ENCODE data around the gene ZEB2. TPM values are rescaled to one million over a fixed set of nuclear protein-coding genes. Genes with fewer than 3 reads are reported as not detected.

Gene ZEB2
- total and polyA plus RNA-seq, 2 of the 8 experiments (the other 6 are each of a cell fraction or from before 2014, with no cell fraction given): 0.38 TPM; not detected in 1

DNA sequence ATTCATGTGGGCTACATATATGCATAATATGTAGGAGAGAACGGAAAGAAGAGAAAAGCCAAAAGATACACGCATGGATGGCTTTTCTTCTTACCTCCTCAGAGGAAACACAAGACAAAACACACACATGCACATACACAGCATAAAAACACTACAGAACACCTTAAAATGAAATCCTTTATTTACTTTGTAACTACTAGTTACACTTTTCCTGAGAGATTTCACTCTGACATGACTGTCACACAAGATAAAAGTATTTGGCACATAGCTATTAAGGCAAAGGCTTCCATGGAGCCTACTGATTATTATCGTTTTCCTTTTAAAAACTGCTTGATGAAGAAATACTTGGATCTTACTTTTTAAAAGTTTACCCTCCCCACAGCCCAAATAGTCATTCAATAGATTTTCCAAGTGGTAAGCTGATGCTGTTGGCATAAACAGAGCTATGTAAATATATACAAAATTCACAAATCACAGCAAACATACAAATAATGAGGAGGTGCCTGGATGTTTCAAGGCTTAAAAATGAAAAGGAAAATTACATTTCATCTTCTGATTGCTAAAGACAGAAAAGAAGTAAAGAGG is 8.6 kb downstream of the ZEB2 start:
- Histone ChIP-seq H3K4me2 (ENCODE audit: insufficient read depth in 1 of 2, low read depth in 2 of 2, low read length in 2 of 2) (peak overlapping the region; percentile 68 to 79; a peak in 3 of 4 replicates), H3K27ac (ENCODE audit: low read depth, low read length) (no peak overlapping the region), H3K9me3 (ENCODE audit: insufficient read depth in 2 of 2, low read depth in 1 of 2, low read length in 1 of 2) (no peaks in the 10 kb centered on the region), H4K20me1 (replicated peaks in 1 of 2; ENCODE audit: control insufficient read depth in 1 of 2, insufficient read depth in 2 of 2, low read length in 2 of 2) (peaks cover 0 to 2% of the 10 kb centered on the region in 2 experiments), H3K4ac (replicated peaks; ENCODE audit: insufficient read length, low read depth, low read length) (no peak overlapping the region), H3K4me1 (replicated peaks in 1 of 4; ENCODE audit: control insufficient read depth in 3 of 4, insufficient read depth in 4 of 4, low read length in 3 of 4) (peaks cover 13 to 49% (median 31%) of the 10 kb centered on the region in 4 experiments; a peak in 6 of 7 replicates), H4K91ac (replicated peaks; ENCODE audit: insufficient read length, low read length) (no peak overlapping the region), H2AFZ (ENCODE audit: low read length) (no peak overlapping the region), H3K27me3 (replicated peaks in 1 of 4; ENCODE audit: control insufficient read depth in 3 of 4, extremely low read depth in 1 of 4, insufficient read depth in 3 of 4, low read length in 3 of 4) (peaks cover 33 to 65% (median 62%) of the 10 kb centered on the region in 4 experiments), H3K4me3 (ENCODE audit: extremely low read depth in 1 of 4, insufficient read depth in 2 of 4, low read depth in 3 of 4, low read length in 4 of 4) (peak overlapping the region in 1 of 4 experiments; percentile 45; a peak in 2 of 8 replicates), H3K56ac (replicated peaks; ENCODE audit: insufficient read length, low read depth, low read length) (no peak overlapping the region), H3K23ac (ENCODE audit: insufficient read length) (no peak overlapping the region), H2BK20ac (ENCODE audit: low read length) (no peak overlapping the region; the same call in 1 of the 2 replicates), H3K9ac (replicated peaks in 1 of 4; ENCODE audit: extremely low read depth in 1 of 4, low read depth in 3 of 4, low read length in 3 of 4) (no peak overlapping the region), H4K5ac (ENCODE audit: insufficient read length, low read depth, low read length) (no peak overlapping the region), H4K8ac (ENCODE audit: extremely low read depth, insufficient read depth, low read length) (no peak overlapping the region), H2AK5ac (ENCODE audit: low read depth, low read length) (no peak overlapping the region), H2BK5ac (ENCODE audit: low read depth, low read length) (no peak overlapping the region), H3K79me2 (ENCODE audit: control insufficient read depth in 1 of 2, insufficient read depth in 2 of 2, low read length in 2 of 2) (no peaks in the 10 kb centered on the region), H3K14ac (ENCODE audit: insufficient read length) (no peak overlapping the region), H3K23me2 (ENCODE audit: low read depth, low read length) (peaks cover 5% of the 10 kb centered on the region), H2BK12ac (ENCODE audit: low read depth, low read length) (peak overlapping the region; percentile 10; the same call in 1 of the 2 replicates), H2BK120ac (replicated peaks; ENCODE audit: low read depth, low read length) (no peak overlapping the region), H3K79me1 (ENCODE audit: low read depth, low read length) (no peaks in the 10 kb centered on the region), H2BK15ac (ENCODE audit: low read length) (no peak overlapping the region), H3K18ac (ENCODE audit: extremely low read depth, low read length) (no peak overlapping the region), H3K36me3 (ENCODE audit: control insufficient read depth in 2 of 4, insufficient read depth in 4 of 4, low read length in 3 of 4) (no peaks in the 10 kb centered on the region)
- TF ChIP-seq KDM4A (IDR thresholded peaks at IDR 0.05; ENCODE audit: low read depth, low read length, severe bottlenecking) (no peak), CBX8 (IDR thresholded peaks at IDR 0.05; ENCODE audit: borderline replicate concordance, low read depth, low read length) (0 out of 2 replicates have a peak, but pooled peaks have one; percentile 76)
- WGBS, 2 experiments (ENCODE audit: extremely low coverage in 1 of 2, insufficient coverage in 1 of 2, insufficient read length in 1 of 2, insufficient replicate concordance in 2 of 2, low coverage in 1 of 2, low lambda C conversion rate in 2 of 2, missing lambda C conversion rate in 1 of 2): 12% methylated on average over 3 of the region's 3 CpGs; no CpG with 5 or more reads in 1 of the 2 experiments
- no peak for DNase-seq (ENCODE audit: low read depth in 1 of 2, low spot score in 2 of 2)
- no peak for FAIRE-seq
- ChIA-PET CTCF (ENCODE audit: partially characterized antibody) (interaction anchor here (0.5 to 2.0 kb wide), 5 partner anchors 9 to 629 kb away, joined by 3 to 8 read pairs (median 4); partner anchors contain the start of gene ZEB2), POLR2A (ENCODE audit: partially characterized antibody) (interaction anchor here (0.8 to 1.1 kb wide), 4 partner anchors 10 to 576 kb away, joined by 3 to 4 read pairs (median 4); no protein-coding TSS in a partner anchor)
